Measurements from ENCODE around the gene AFTPH. TPM values are rescaled to one million over a fixed set of nuclear protein-coding genes. Genes with fewer than 3 reads are reported as not detected.

Gene AFTPH
- total RNA-seq, 2 experiments from 2014 or later, result 26.3 to 27.2 TPM

DNA sequence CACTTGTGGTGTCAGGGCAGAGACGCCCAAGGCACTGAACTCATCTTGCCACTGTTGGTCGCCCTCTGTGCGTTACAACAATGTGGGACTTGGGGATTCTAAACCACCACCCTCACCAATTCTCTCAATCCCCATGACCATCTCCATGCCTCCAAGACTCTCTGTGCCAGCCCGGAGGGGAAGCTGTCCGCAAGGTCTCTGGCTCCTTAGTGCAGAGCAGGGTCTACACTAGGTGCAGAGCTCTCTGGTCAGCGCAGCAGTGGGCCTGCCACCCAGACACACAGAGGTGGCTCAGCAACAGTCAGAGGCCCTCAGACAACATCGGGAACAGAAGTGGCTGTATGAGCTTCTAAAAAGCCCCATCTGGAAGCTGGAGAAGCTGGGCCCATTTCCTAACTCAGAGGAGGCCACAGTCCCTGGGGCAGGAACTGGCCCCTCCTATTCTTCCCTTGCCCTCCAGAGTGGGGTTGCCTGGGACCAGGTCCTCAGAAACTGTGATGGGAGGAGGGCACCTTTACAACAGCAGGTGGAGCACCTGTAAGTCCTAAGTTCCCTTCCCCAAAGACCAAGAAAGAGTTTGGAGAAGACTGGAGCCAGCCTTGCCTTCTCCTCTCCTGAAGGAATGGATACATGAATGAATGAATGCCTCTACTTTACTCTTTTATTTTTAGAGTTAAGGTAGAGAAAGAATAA, 91.9 kb downstream of the AFTPH start:
- ChIA-PET CTCF (interaction anchor here (0.8 to 6.3 kb wide), 6 partner anchors 8 to 248 kb away, joined by 3 to 43 read pairs (median 4); no protein-coding TSS in a partner anchor), POLR2A (interaction anchor here (0.6 to 1.5 kb wide), 2 partner anchors 10 to 19 kb away, joined by 3 read pairs; no protein-coding TSS in a partner anchor)
- Mint-ChIP-seq H3K27me3 (ENCODE audit: low read depth) (peaks cover 24% of the 10 kb centered on the region), H3K9me3 (ENCODE audit: insufficient read depth) (no peaks in the 10 kb centered on the region), H3K36me3 (ENCODE audit: low read depth) (no peaks in the 10 kb centered on the region), H3K27ac (no peak overlapping the region), H3K4me3 (no peak overlapping the region), H3K4me1 (ENCODE audit: low read depth) (no peaks in the 10 kb centered on the region)
- DNase-seq, result no peak
- no peak for ATAC-seq

DNA sequence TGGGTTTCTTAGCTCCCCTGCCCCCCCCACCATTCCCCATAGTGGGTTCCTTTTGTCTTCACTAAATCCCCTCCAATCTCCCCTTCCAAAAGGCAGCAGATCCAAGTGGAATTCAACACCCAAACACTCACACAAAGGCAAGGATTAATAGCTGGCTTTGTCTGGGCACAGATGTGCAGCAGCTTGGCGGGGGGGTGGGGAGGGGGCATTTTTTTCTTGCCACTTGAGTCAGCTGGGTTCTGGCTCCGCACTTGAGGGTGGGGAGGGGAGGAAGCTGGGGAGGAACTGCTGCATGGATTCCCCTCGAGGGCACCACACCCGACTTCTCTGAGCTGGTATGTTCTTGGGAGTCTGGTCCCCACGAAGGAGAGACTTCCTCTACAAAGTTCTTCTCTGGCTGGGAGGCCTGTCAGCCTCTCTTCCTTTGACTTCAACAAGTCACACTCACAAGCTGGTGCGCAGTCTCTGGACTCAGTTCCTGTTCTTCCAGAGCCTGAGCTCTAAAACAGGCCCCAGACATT, 93.6 kb downstream of the AFTPH start:
- Mint-ChIP-seq H3K27ac (no peak overlapping the region), H3K4me3 (no peak overlapping the region), H3K27me3 (ENCODE audit: low read depth) (peaks cover 12% of the 10 kb centered on the region), H3K9me3 (ENCODE audit: insufficient read depth) (no peaks in the 10 kb centered on the region), H3K36me3 (ENCODE audit: low read depth) (no peaks in the 10 kb centered on the region), H3K4me1 (ENCODE audit: low read depth) (peaks cover 3% of the 10 kb centered on the region)
- DNase-seq, result no peak
- POLR2A ChIA-PET, result interaction anchor here (1.5 to 1.9 kb wide), 2 partner anchors 9 to 17 kb away, joined by 3 to 15 read pairs; no protein-coding TSS in a partner anchor
- ATAC-seq, result no peak
- CTCF ChIA-PET, result interaction anchor here (0.6 to 6.3 kb wide), 8 partner anchors 10 to 317 kb away, joined by 3 to 43 read pairs (median 5); partner anchors contain the start of gene SERTAD2

DNA sequence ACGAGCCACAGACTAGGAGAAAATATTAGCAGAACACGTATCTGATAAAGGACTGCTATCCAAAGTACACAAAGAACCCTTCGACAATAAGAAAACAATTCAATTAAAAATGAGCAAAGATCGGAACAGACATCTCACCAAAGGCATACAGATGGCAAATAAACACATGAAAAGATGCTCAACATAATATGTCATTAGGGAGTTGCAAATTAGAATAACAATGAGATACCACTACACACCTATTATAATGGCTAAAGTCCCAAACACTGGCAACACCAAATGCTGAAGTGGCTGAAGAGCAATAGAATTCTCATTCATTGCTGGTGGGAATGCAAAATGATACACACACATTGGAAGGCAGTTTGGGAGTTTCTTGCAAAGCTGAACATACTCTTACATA, 96.5 kb downstream of the AFTPH start:
- H3K4me3 Mint-ChIP-seq, result no peak overlapping the region
- CTCF ChIA-PET, result interaction anchor here (0.7 to 6.3 kb wide), 2 partner anchors 13 to 26 kb away, joined by 3 to 43 read pairs; no protein-coding TSS in a partner anchor
- peaks cover 5% of the 10 kb centered on the region for H3K27me3 Mint-ChIP-seq (ENCODE audit: low read depth)
- no peak overlapping the region for H3K27ac Mint-ChIP-seq
- POLR2A ChIA-PET, result no interaction called here
- ATAC-seq, result no peak
- no peaks in the 10 kb centered on the region for H3K9me3 Mint-ChIP-seq (ENCODE audit: insufficient read depth)
- H3K4me1 Mint-ChIP-seq (ENCODE audit: low read depth), result peaks cover 6% of the 10 kb centered on the region
- no peak for DNase-seq
- no peaks in the 10 kb centered on the region for H3K36me3 Mint-ChIP-seq (ENCODE audit: low read depth)

DNA sequence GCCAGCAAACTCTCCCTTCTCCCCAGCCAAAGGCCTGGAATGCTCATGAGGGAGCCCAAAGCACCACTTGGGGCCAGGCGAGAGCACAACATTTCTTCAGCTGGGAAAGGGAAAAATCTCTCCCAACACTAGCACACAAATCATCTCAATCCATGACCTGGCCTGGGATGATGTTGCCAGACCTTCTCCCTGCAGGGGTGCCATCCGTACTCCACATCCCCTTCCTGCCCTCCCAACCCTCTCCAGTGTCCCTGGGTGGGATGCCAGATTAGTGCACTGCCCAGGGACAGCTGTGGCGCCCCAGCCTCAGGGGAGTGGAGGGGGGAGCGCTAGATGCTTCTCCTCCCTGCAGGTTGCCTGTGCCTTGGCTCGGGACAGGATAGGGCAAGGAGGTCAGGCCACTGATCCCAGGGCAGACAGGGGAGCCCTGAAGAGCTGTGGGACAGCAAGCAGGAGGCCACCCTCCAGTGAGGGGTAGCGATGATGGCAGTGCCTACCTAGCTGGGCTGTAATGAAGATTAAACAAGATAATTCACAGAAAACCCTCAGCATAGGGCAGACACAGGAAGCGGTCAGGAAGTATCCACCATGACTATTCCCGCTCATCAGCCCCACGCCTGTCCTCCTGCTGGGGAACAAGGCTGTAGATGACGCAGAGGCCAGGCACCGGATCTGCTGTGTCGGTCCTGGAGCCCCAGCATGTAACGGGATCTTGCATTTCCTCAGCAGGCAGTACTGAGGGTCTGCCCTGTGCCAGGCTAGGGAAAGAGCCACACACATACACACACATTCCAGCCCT, 98.5 kb downstream of the AFTPH start:
- no peaks in the 10 kb centered on the region for H3K9me3 Mint-ChIP-seq (ENCODE audit: insufficient read depth)

DNA sequence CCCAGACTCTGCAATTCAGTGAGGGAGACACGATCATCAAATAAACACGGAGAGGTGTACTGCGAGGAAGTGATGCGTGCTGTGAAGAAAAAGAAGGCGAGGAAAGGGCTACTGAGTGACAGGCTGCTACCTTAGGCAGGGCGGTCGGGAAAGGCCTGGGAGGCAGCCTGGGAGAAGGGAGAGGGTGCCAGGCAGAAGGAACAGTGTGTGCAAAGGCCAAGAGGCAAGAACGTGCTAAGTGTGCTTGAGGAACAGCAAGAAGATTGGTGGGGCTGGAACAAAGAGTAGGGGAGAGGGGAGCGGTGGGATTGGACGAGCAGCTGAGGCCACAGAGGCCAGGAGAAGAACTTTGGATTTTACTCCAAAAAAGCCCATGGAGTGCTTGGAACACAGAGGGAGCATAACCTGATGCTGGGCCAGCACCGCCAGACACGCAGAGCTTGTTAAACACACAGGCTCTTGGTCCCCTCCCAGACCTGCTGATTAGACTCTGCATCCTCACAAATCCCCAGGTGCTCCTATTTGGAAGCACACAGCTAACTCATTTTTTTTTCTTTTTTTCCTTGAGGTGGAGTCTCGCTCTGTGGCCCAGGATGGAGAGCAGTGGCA, 99.2 kb downstream of the AFTPH start:
- Mint-ChIP-seq H3K4me3 (no peak overlapping the region), H3K36me3 (ENCODE audit: low read depth) (no peaks in the 10 kb centered on the region), H3K4me1 (ENCODE audit: low read depth) (peaks cover 12% of the 10 kb centered on the region), H3K27ac (no peak overlapping the region), H3K27me3 (ENCODE audit: low read depth) (peaks cover 5% of the 10 kb centered on the region), H3K9me3 (ENCODE audit: insufficient read depth) (no peaks in the 10 kb centered on the region)
- ATAC-seq (no peak), DNase-seq (no peak)
- CTCF ChIA-PET, result interaction anchor here (1.0 kb wide), 1 partner anchor 14 kb away, joined by 3 read pairs; no protein-coding TSS in a partner anchor
- POLR2A ChIA-PET, result interaction anchor here (1.4 kb wide), 1 partner anchor 14 kb away, joined by 4 read pairs; no protein-coding TSS in a partner anchor

More for the DNA sequence above, 98.5 kb downstream of the AFTPH start:
- ATAC-seq (no peak), DNase-seq (no peak)
- ChIA-PET CTCF (no interaction called here), POLR2A (no interaction called here)
- H3K4me3 Mint-ChIP-seq, result no peak overlapping the region
- H3K4me1 Mint-ChIP-seq (ENCODE audit: low read depth), result peaks cover 12% of the 10 kb centered on the region
- no peaks in the 10 kb centered on the region for H3K36me3 Mint-ChIP-seq (ENCODE audit: low read depth)
- H3K27me3 Mint-ChIP-seq (ENCODE audit: low read depth), result peaks cover 5% of the 10 kb centered on the region
- H3K27ac Mint-ChIP-seq, result no peak overlapping the region

DNA sequence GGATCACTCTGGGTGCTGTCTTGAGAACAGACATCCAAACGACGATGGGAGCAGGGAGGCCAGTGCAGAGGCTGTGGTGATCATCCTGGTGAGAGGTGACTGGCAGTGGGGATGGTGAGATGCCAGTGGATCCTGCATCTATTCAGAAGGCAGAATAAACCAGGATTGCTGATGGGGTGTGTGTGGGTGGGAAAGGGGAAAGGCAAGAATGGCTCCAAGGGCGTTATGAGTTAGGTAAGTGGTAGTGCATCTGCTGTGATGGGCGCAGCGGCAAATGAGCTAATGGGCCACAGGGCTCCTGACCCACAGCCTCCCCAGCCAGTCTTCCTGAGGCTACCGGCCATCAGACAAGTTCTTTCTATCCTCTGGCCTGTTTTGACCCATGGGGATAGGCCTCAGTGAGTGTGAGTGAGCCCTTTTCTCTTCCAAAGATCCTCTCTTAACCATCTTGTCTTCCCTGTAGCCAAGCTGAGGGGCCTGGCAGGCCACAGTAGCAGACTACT, 100.0 kb downstream of the AFTPH start:
- Mint-ChIP-seq H3K4me1 (ENCODE audit: low read depth) (peaks cover 12% of the 10 kb centered on the region), H3K9me3 (ENCODE audit: insufficient read depth) (no peaks in the 10 kb centered on the region), H3K27ac (no peak overlapping the region), H3K27me3 (ENCODE audit: low read depth) (peaks cover 5% of the 10 kb centered on the region), H3K4me3 (no peak overlapping the region), H3K36me3 (ENCODE audit: low read depth) (no peaks in the 10 kb centered on the region)
- ATAC-seq (no peak), DNase-seq (no peak)
- CTCF ChIA-PET, result interaction anchor here (1.0 kb wide), 1 partner anchor 14 kb away, joined by 3 read pairs; no protein-coding TSS in a partner anchor
- POLR2A ChIA-PET, result interaction anchor here (1.4 kb wide), 1 partner anchor 14 kb away, joined by 4 read pairs; no protein-coding TSS in a partner anchor

DNA sequence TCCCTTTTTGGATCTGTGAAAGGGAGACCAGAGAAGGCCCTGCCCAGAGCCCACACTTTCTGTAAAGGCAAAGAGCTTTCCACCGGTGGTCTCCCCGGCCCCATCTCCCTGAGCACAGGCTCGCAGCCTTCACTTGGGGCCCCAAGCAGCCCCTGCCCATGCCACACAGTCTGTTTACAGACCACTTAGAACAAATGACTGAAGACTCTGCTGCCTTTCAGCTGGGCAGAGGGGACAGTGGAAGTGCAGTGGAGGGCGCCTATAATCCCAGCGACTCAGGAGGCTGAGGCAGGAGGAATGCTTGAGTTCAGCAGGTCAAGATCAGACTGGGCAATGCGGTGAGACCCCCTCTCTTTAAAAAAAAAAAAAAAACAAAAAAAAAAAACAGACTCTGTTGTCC, 100.7 kb downstream of the AFTPH start:
- Mint-ChIP-seq H3K4me1 (ENCODE audit: low read depth) (peaks cover 12% of the 10 kb centered on the region), H3K4me3 (no peak overlapping the region), H3K27me3 (ENCODE audit: low read depth) (no peaks in the 10 kb centered on the region), H3K36me3 (ENCODE audit: low read depth) (peaks cover 3% of the 10 kb centered on the region), H3K27ac (no peak overlapping the region), H3K9me3 (ENCODE audit: insufficient read depth) (no peaks in the 10 kb centered on the region)
- ChIA-PET POLR2A (no interaction called here), CTCF (interaction anchor here (1.8 kb wide), 1 partner anchor 8 kb away, joined by 4 read pairs; no protein-coding TSS in a partner anchor)
- ATAC-seq (no peak), DNase-seq (no peak)

DNA sequence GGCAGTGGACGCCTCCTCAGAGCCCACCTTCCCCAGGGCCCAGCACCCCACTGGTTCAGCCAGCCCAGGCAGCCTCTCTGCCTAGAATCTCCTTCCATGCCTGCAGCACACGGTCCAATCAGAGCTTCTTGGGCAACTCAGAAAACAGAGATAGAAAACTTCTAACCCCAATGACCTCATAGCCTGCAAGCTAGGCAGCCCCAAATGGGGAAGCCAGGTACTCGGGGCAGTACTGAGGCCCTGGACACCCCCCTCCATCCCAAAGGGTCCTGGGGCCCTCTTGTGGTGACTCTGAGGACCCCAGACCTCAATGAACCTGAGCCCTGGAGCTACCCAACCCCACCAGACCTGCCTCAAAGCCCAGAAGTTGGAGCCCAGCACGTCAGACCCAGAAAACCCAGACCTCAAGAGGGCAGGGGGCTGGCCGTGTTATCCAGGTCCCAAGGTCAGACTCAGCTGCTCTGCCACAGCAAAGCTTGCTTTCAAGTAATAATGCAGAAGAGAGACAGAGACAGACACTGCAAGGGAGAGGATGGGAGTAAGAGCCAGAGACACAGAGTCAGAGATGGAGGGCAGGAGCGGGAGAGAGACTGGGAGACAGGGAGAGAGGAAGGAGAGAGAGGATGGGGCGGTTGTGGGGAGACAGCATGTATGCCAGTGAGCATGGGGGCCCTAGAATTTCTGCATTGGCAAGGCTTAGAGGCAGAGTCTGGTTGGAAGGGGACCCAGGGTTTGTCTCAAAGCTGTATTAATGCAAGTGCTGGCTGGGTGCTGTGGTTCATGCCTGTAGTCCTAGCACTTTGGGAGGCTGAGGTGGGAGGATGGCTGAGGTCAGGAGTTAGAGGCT, 101.4 kb downstream of the AFTPH start:
- CTCF ChIA-PET, result interaction anchor here (1.7 to 1.8 kb wide), 3 partner anchors 9 to 295 kb away, joined by 4 to 5 read pairs (median 4); partner anchors contain the start of gene AFTPH
- no peak for DNase-seq
- H3K27ac Mint-ChIP-seq, result peak overlapping the region; percentile 16
- no peaks in the 10 kb centered on the region for H3K9me3 Mint-ChIP-seq (ENCODE audit: insufficient read depth)
- no peaks in the 10 kb centered on the region for H3K27me3 Mint-ChIP-seq (ENCODE audit: low read depth)
- peaks cover 12% of the 10 kb centered on the region for H3K4me1 Mint-ChIP-seq (ENCODE audit: low read depth)
- peaks cover 3% of the 10 kb centered on the region for H3K36me3 Mint-ChIP-seq (ENCODE audit: low read depth)
- POLR2A ChIA-PET, result interaction anchor here (0.6 to 1.2 kb wide), 2 partner anchors 9 to 380 kb away, joined by 3 read pairs; no protein-coding TSS in a partner anchor
- H3K4me3 Mint-ChIP-seq, result no peak overlapping the region
- ATAC-seq, result no peak

DNA sequence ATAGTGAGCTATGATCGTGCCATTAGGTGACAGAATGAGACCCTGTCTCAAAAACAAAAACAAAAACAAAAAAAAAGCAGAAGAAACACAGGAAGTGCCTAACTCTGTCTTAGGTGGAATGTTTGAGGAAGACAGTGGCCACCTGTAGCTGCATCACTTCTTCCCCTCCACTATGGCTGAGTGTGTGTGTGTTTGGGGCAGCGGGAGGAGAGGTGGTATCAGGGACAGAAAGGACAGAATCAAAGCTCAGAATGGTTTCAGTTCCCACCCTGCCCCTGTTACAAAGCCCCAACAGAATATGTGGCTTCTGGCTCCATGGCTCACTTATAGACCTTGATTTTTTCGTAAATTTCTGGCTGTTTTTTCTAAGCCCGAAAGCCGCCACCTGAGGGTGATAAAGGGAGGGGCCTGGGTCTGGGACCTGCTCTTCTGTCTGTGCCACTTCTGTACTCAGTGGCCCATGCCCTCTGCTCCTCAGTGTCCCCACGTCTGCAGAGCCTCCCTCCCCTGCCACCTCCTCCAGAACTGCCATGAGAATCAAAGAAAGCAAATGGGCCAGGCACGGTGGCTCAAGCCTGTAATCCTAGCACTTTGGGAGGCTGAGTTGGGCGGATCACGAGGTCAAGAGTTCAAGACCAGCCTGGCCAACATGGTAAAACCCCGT, 102.2 kb downstream of the AFTPH start:
- ATAC-seq (no peak), DNase-seq (no peak)
- Mint-ChIP-seq H3K27me3 (ENCODE audit: low read depth) (no peaks in the 10 kb centered on the region), H3K36me3 (ENCODE audit: low read depth) (peaks cover 10% of the 10 kb centered on the region), H3K27ac (peak overlapping the region; percentile 16), H3K9me3 (ENCODE audit: insufficient read depth) (no peaks in the 10 kb centered on the region), H3K4me1 (ENCODE audit: low read depth) (peaks cover 12% of the 10 kb centered on the region), H3K4me3 (no peak overlapping the region)
- CTCF ChIA-PET, result interaction anchor here (1.7 to 1.8 kb wide), 3 partner anchors 10 to 295 kb away, joined by 4 to 5 read pairs (median 4); partner anchors contain the start of gene AFTPH
- POLR2A ChIA-PET, result interaction anchor here (0.6 to 1.2 kb wide), 2 partner anchors 10 to 379 kb away, joined by 3 read pairs; no protein-coding TSS in a partner anchor

All from activated CD8-positive, alpha-beta T cell treated with anti-CD3 and anti-CD28 coated beads, Interleukin-2, amount 10 ng/mL, durations not matched to agents 7 days and 5 days (primary cell).